WERI-Rb-1 (cell line): Measurements from ENCODE around the gene GULP1.

Experiments
- DNase-seq: peaks from one replicate; pipeline ENCODE4 v3.0.0-alpha.2; 2020
- H3K27ac ChIP-seq: fragments of 250-450 bp; sonication (Bioruptor Pico); 2 replicates; pipeline ENCODE4 v1.5.1; 2020; ENCODE audit warnings: mild to moderate bottlenecking, moderate library complexity
- H3K27me3 ChIP-seq: fragments of 250-450 bp; sonication (Bioruptor Pico); 2 replicates; pipeline ENCODE4 v1.5.1; 2021; ENCODE audit warnings: mild to moderate bottlenecking, low read depth, moderate library complexity; ENCODE audit not compliant: insufficient read depth, severe bottlenecking
- H3K36me3 ChIP-seq: fragments of 250-450 bp; sonication (Bioruptor Pico); 2 replicates; pipeline ENCODE4 v1.5.1; 2020; ENCODE audit warnings: mild to moderate bottlenecking, moderate library complexity
- H3K4me3 ChIP-seq: 2 replicates; pipeline ENCODE4 v1.5.1; 2011; ENCODE audit warnings: low read depth, mild to moderate bottlenecking, control low read depth, low read length
- H3K9me3 ChIP-seq: fragments of 250-450 bp; sonication (Bioruptor Pico); 2 replicates; pipeline ENCODE4 v1.5.1; 2021; ENCODE audit warnings: mild to moderate bottlenecking, moderate library complexity; ENCODE audit not compliant: severe bottlenecking
- CTCF ChIP-seq: IDR thresholded peaks from 2 replicates; pipeline ENCODE4 v1.5.1; 2011; ENCODE audit warnings: low read depth, mild to moderate bottlenecking, control low read depth, inconsistent platforms, low read length

Gene GULP1

GRCh38 chr2:188399159-188399558 is 107.5 kb downstream of the GULP1 start:
- no peak for TF ChIP-seq CTCF
- H3K36me3 ChIP-seq, result no peaks in the 10 kb centered on the region
- no peaks in the 10 kb centered on the region for H3K27me3 ChIP-seq
- no peaks in the 10 kb centered on the region for H3K9me3 ChIP-seq
- H3K27ac ChIP-seq, result no peak overlapping the region
- DNase-seq, result no peak
- no peak overlapping the region for H3K4me3 ChIP-seq

GRCh38 chr2:188403676-188404075 is 112.0 kb downstream of the GULP1 start:
- DNase-seq, result no peak
- Histone ChIP-seq H3K27me3 (no peaks in the 10 kb centered on the region), H3K27ac (no peak overlapping the region), H3K9me3 (peaks cover 3% of the 10 kb centered on the region), H3K4me3 (no peak overlapping the region), H3K36me3 (no peaks in the 10 kb centered on the region)
- TF ChIP-seq CTCF, result no peak

GRCh38 chr2:188404341-188405004 is 112.8 kb downstream of the GULP1 start:
- DNase-seq, result no peak
- no peaks in the 10 kb centered on the region for H3K27me3 ChIP-seq
- H3K4me3 ChIP-seq, result no peak overlapping the region
- no peak overlapping the region for H3K27ac ChIP-seq
- no peak for TF ChIP-seq CTCF
- no peaks in the 10 kb centered on the region for H3K36me3 ChIP-seq
- peaks cover 3% of the 10 kb centered on the region for H3K9me3 ChIP-seq

GRCh38 chr2:188406414-188406813 is 114.7 kb downstream of the GULP1 start:
- no peak overlapping the region for H3K27ac ChIP-seq
- no peaks in the 10 kb centered on the region for H3K36me3 ChIP-seq
- no peak for TF ChIP-seq CTCF
- H3K4me3 ChIP-seq, result no peak overlapping the region
- no peaks in the 10 kb centered on the region for H3K27me3 ChIP-seq
- peaks cover 3% of the 10 kb centered on the region for H3K9me3 ChIP-seq
- DNase-seq, result no peak

GRCh38 chr2:188410504-188411235 is 119.0 kb downstream of the GULP1 start:
- Histone ChIP-seq H3K27ac (no peak overlapping the region), H3K9me3 (peaks cover 3% of the 10 kb centered on the region), H3K27me3 (no peaks in the 10 kb centered on the region), H3K4me3 (no peak overlapping the region), H3K36me3 (no peaks in the 10 kb centered on the region)
- TF ChIP-seq CTCF, result no peak
- DNase-seq, result no peak
